Measurements from ENCODE around the gene GIT2.

GIT2 gene

DNA sequence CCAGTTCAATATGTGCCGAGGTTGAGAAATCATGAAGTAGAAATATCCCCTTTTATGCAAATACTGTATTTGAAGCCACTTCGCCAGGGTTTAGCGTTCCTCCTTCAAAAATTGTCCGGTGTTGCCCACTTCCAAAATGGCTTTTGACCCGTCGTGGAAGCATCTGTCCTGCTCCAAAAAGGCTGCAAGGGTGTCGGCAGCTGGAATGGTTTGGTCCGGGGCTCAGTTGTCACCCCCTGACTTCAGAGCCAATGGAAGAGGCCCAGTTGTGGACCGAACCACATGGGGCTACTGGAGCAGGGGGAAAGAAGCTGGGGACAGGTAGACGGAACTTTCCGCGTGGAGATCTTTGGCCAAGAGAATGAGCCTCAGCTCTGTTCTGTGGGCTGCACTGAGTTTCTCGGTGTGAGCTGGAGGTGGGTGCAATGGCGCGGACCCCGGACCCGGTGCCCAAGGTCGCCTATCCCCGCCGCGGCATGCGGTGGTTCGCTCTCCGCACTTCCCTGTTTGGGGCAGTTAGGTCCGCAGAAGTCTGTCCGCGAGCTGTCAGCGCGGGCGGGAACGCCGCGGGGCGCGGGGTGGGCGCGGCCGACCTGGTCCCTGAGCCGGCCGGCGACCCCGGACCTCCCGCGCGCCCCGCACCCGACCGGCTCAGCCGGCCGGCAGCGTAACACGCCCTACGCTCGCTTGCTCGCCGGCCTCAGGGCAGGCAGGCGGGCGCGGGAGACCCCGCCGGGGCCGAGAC lies 2.9 kb upstream of the GIT2 start, which contains the start of gene ANKRD13A:
Gene ANKRD13A, plus strand, starts transcription at position 527 of the 745 bp plus-strand sequence. CDS start 259 bp downstream, outside the sequence.
- peak; percentile 80 for TF ChIP-seq ELF4 (IDR thresholded peaks at IDR 0.05)
- TF ChIP-seq SUZ12 (IDR thresholded peaks at IDR 0.05), result no peak
- TF ChIP-seq L3MBTL2 (conservative IDR thresholded peaks at IDR 0.05), result peak; percentile 98
- no peak for TF ChIP-seq NFRKB (IDR thresholded peaks at IDR 0.05)
- no peak for TF ChIP-seq FOXK2 (IDR thresholded peaks at IDR 0.05)
- TF ChIP-seq ARNT (IDR thresholded peaks at IDR 0.05), result no peak
- no peak for TF ChIP-seq TARDBP (IDR thresholded peaks at IDR 0.05)
- TF ChIP-seq CTBP1 (IDR thresholded peaks at IDR 0.05; ENCODE audit: borderline replicate concordance), result no peak
- no peak for TF ChIP-seq HDGF (IDR thresholded peaks at IDR 0.05; ENCODE audit: borderline replicate concordance)
- no peak for TF ChIP-seq SP1 (IDR thresholded peaks at IDR 0.05)
- no peak for TF ChIP-seq ZNF384 (IDR thresholded peaks at IDR 0.05)
- TF ChIP-seq FOXM1 (IDR thresholded peaks at IDR 0.05; ENCODE audit: borderline replicate concordance), result peak; percentile 93
- no peak for TF ChIP-seq FOXA1 (IDR thresholded peaks at IDR 0.05)
- peak; percentile 97 for TF ChIP-seq BHLHE40 (IDR thresholded peaks at IDR 0.05; ENCODE audit: borderline replicate concordance)
- no peak; the same call in 1 of the 2 replicates for TF ChIP-seq LEF1 (IDR thresholded peaks at IDR 0.05; ENCODE audit: borderline replicate concordance)
- TF ChIP-seq, protein P1, sequence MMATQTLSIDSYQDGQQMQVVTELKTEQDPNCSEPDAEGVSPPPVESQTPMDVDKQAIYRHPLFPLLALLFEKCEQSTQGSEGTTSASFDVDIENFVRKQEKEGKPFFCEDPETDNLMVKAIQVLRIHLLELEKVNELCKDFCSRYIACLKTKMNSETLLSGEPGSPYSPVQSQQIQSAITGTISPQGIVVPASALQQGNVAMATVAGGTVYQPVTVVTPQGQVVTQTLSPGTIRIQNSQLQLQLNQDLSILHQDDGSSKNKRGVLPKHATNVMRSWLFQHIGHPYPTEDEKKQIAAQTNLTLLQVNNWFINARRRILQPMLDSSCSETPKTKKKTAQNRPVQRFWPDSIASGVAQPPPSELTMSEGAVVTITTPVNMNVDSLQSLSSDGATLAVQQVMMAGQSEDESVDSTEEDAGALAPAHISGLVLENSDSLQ (IDR thresholded peaks at IDR 0.05), result peak; percentile 52; the same call in 1 of the 2 replicates
- POLR2A ChIA-PET, result interaction anchor here (0.6 to 1.6 kb wide), 6 partner anchors 12 to 57 kb away, joined by 3 to 6 read pairs (median 3); no protein-coding TSS in a partner anchor
- DNase-seq (ENCODE audit: extremely low spot score), result peak; percentile 86
- CTCF ChIA-PET, result no interaction called here

DNA sequence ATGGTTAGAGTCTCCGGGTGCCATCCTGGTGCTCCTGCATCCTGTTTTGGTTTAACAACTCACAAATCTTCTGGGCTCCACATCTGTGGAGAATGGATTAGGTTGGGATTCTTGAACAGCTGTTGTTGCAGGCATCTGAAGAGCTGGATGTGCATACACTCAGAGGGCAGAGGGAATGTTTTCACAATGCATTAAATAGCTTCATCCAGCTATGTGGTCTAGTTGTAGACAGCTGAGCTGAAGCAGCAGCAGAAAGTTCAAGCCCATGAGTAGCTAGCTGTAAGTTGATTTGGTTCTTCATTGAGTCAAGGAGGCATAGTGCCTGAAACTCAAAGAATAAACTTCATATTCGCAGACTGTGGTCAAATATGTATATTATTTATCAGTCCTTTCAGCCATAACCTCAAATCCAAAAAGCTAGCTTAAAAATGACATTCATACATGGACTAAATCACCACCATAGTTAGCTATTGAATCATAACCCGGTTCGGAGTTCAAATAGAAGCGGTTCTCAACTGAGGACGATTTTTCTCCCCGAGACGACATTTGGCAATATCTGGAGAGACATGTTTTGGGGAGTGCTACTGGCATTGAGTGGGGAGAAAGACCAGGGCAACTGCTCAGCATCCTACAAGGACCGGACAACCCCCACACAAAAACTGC lies 2.2 kb upstream of the GIT2 start:
- CTCF ChIA-PET, result no interaction called here
- DNase-seq (ENCODE audit: extremely low spot score), result no peak
- TF ChIP-seq HDGF (IDR thresholded peaks at IDR 0.05; ENCODE audit: borderline replicate concordance) (no peak), ZNF384 (IDR thresholded peaks at IDR 0.05) (no peak), SUZ12 (IDR thresholded peaks at IDR 0.05) (no peak)
- POLR2A ChIA-PET, result interaction anchor here (0.8 to 1.6 kb wide), 4 partner anchors 12 to 57 kb away, joined by 3 to 5 read pairs (median 3); no protein-coding TSS in a partner anchor

DNA sequence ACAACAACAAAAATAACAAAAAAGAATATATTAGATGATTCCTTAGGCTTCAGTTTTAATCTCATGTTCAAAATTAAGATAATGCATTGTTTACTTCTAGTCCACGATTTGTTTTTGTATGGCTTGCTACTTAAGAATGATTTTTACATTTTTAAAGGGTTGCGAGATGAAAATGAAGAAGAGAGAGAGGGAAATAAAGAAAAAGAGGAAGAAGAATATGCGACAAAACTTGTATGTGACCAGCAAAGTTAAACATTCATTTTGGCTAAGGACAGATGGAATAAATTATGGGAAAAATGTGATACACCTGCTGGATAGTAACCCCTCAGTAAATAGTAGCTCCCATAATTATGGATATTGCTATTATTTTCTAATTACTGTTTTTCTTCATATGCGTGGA lies 1.2 kb upstream of the GIT2 start:
- CTCF ChIA-PET, result interaction anchor here (0.6 kb wide), 1 partner anchor 95 kb away, joined by 4 read pairs; no protein-coding TSS in a partner anchor
- POLR2A ChIA-PET, result no interaction called here
- TF ChIP-seq, protein P1 (IDR thresholded peaks at IDR 0.05), result no peak
- no peak for TF ChIP-seq FOXM1 (IDR thresholded peaks at IDR 0.05; ENCODE audit: borderline replicate concordance)
- TF ChIP-seq BHLHE40 (IDR thresholded peaks at IDR 0.05; ENCODE audit: borderline replicate concordance), result no peak
- no peak for TF ChIP-seq FOXA1 (IDR thresholded peaks at IDR 0.05)
- TF ChIP-seq NFRKB (IDR thresholded peaks at IDR 0.05), result no peak
- TF ChIP-seq HDGF (IDR thresholded peaks at IDR 0.05; ENCODE audit: borderline replicate concordance), result no peak
- TF ChIP-seq L3MBTL2 (conservative IDR thresholded peaks at IDR 0.05), result no peak
- TF ChIP-seq CTBP1 (IDR thresholded peaks at IDR 0.05; ENCODE audit: borderline replicate concordance), result no peak
- no peak for TF ChIP-seq FOXK2 (IDR thresholded peaks at IDR 0.05)
- TF ChIP-seq TARDBP (IDR thresholded peaks at IDR 0.05), result no peak
- no peak for DNase-seq (ENCODE audit: extremely low spot score)

DNA sequence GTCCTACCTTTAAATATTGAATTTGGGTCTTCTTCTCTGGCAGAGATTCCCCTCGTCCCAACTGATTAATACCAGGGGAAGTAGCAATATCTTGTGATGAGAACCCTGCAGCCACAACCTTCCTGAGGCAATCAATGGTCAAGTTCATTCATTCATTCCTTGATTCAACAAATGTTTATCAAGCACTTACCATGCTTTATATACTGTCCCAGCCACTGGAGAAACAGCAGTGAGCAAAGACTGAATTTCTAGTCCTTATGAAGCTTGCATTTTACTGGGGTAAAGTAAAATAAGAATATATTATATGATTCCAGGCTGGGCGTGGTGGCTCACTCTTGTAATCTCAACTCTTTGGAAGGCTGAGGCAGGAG lies 300 bp upstream of the GIT2 start:
- ChIA-PET CTCF (no interaction called here), POLR2A (no interaction called here)
- no peak for DNase-seq (ENCODE audit: extremely low spot score)
- TF ChIP-seq FOXA1 (IDR thresholded peaks at IDR 0.05), result no peak
- no peak for TF ChIP-seq TARDBP (IDR thresholded peaks at IDR 0.05)
- no peak for TF ChIP-seq ARNT (IDR thresholded peaks at IDR 0.05)
- TF ChIP-seq ELF4 (IDR thresholded peaks at IDR 0.05), result no peak
- TF ChIP-seq BHLHE40 (IDR thresholded peaks at IDR 0.05; ENCODE audit: borderline replicate concordance), result no peak
- TF ChIP-seq FOXK2 (IDR thresholded peaks at IDR 0.05), result no peak
- no peak; the same call in 1 of the 2 replicates for TF ChIP-seq L3MBTL2 (conservative IDR thresholded peaks at IDR 0.05)
- TF ChIP-seq SP1 (IDR thresholded peaks at IDR 0.05), result no peak
- no peak for TF ChIP-seq SUZ12 (IDR thresholded peaks at IDR 0.05)
- no peak for TF ChIP-seq FOXM1 (IDR thresholded peaks at IDR 0.05; ENCODE audit: borderline replicate concordance)
- TF ChIP-seq HDGF (IDR thresholded peaks at IDR 0.05; ENCODE audit: borderline replicate concordance), result no peak
- no peak for TF ChIP-seq LEF1 (IDR thresholded peaks at IDR 0.05; ENCODE audit: borderline replicate concordance)
- no peak for TF ChIP-seq NFRKB (IDR thresholded peaks at IDR 0.05)
- TF ChIP-seq ZNF384 (IDR thresholded peaks at IDR 0.05), result no peak
- TF ChIP-seq, protein P1 (IDR thresholded peaks at IDR 0.05), result no peak
- no peak for TF ChIP-seq CTBP1 (IDR thresholded peaks at IDR 0.05; ENCODE audit: borderline replicate concordance)

DNA sequence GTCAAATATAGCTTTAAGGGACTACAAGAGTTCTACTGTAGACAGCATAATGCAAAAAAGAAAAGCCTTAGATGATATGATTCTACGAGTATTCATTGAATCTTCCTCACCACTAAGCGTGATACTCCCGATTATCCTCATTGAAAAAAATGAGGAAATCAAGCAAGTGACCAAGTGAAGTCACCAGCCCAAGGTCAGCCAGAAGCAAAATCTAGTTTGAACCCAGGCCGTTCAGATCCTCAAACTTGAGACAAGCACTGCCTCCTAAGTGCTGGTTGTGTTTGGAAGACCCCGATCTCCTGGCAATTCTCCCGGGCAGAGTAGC lies 845 bp downstream of the GIT2 start:
- ChIA-PET CTCF (no interaction called here), POLR2A (no interaction called here)
- TF ChIP-seq ARNT (IDR thresholded peaks at IDR 0.05), result no peak
- no peak for TF ChIP-seq NFRKB (IDR thresholded peaks at IDR 0.05)
- no peak for TF ChIP-seq LEF1 (IDR thresholded peaks at IDR 0.05; ENCODE audit: borderline replicate concordance)
- no peak for TF ChIP-seq FOXK2 (IDR thresholded peaks at IDR 0.05)
- no peak for TF ChIP-seq FOXM1 (IDR thresholded peaks at IDR 0.05; ENCODE audit: borderline replicate concordance)
- TF ChIP-seq, protein P1 (IDR thresholded peaks at IDR 0.05), result no peak
- DNase-seq (ENCODE audit: extremely low spot score), result no peak

Data from HEK293T (cell line).